ENCODE results near the gene SULT2B1. TPM values are rescaled to one million over a fixed set of nuclear protein-coding genes. Genes with fewer than 3 reads are reported as not detected.

The SULT2B1 gene
- total and polyA plus RNA-seq, 7 donors = 0.06 to 0.23 TPM; not detected in 5

DNA sequence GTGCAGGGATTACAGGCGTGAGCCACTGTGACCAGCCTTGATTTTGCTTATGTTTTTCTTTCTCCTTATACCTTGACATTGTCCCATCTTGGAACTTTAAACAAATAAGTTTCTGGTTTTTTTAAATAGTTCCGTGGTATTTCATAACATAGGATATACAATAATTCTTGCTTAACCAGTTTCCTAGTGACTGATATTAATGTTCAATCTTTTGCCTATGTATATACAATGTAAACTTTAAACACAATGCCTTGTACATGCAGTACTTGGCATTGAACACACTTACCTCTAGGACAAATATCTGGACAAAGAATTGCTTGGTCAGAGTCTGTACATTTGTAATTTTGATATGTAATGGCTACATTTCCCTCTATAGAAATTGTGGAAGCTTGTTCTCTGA lies 30.2 kb downstream of the SULT2B1 start:
- Histone ChIP-seq H3K27me3 (ENCODE audit: insufficient read depth in 3 of 3, low read length in 2 of 3) (no peaks in the 10 kb centered on the region), H3K9me3 (no peaks in the 10 kb centered on the region), H3K4me1 (peaks cover 5% of the 10 kb centered on the region), H3K4me3 (no peak overlapping the region), H3K36me3 (ENCODE audit: insufficient read depth in 1 of 2, low read depth in 1 of 2) (no peaks in the 10 kb centered on the region), H3K27ac (no peak overlapping the region)
- intact Hi-C loops (cut with DNase I) = loop anchor here (5.0 to 10.0 kb wide), 4 partner anchors 70 to 267 kb away; partner anchors contain the start of genes EMP3 (in 1 of the 2) and LMTK3 (in 1 of the 2)
- DNase-seq (no peak), ATAC-seq (no peak)
- WGBS, 3 donors = 84 to 89% (median 85%) methylated on average over 2 of the region's 2 CpGs
- TF ChIP-seq, protein P1, sequence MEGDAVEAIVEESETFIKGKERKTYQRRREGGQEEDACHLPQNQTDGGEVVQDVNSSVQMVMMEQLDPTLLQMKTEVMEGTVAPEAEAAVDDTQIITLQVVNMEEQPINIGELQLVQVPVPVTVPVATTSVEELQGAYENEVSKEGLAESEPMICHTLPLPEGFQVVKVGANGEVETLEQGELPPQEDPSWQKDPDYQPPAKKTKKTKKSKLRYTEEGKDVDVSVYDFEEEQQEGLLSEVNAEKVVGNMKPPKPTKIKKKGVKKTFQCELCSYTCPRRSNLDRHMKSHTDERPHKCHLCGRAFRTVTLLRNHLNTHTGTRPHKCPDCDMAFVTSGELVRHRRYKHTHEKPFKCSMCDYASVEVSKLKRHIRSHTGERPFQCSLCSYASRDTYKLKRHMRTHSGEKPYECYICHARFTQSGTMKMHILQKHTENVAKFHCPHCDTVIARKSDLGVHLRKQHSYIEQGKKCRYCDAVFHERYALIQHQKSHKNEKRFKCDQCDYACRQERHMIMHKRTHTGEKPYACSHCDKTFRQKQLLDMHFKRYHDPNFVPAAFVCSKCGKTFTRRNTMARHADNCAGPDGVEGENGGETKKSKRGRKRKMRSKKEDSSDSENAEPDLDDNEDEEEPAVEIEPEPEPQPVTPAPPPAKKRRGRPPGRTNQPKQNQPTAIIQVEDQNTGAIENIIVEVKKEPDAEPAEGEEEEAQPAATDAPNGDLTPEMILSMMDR (IDR thresholded peaks at IDR 0.05) = no peak

DNA sequence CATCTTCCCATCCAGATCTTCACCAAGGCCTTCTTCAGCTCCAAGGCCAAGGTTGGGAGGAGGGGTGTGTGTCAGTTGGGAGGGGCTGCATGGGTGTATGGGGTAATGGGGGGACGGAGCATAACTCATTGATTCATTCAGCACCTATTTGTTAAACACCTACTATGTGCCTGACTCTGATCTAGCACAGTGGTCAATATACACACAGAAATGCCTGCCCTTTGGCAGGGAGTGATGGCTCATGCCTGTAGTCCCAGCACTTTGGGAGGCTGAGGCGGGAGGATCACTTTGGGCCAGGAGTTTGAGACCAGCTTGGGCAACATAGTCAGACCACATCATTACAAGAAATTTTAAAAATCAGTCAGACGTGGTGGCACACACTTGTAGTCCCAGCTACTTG lies 35.4 kb downstream of the SULT2B1 start:
- Histone ChIP-seq H3K4me1 (peaks cover 5% of the 10 kb centered on the region), H3K27me3 (ENCODE audit: insufficient read depth in 3 of 3, low read length in 2 of 3) (no peaks in the 10 kb centered on the region), H3K4me3 (no peak overlapping the region), H3K36me3 (ENCODE audit: insufficient read depth in 1 of 2, low read depth in 1 of 2) (no peaks in the 10 kb centered on the region), H3K9me3 (no peaks in the 10 kb centered on the region), H3K27ac (no peak overlapping the region)
- no peak for ATAC-seq
- DNase-seq = no peak
- TF ChIP-seq, protein P1 (IDR thresholded peaks at IDR 0.05) = no peak
- intact Hi-C loops (cut with DNase I) = loop anchor here (2.0 to 10.0 kb wide), 4 partner anchors 99 to 273 kb away; partner anchors contain the start of gene EMP3 (in 1 of the 2)
- 89 to 98% (median 91%) methylated on average over 3 of the region's 3 CpGs for WGBS, 3 donors

DNA sequence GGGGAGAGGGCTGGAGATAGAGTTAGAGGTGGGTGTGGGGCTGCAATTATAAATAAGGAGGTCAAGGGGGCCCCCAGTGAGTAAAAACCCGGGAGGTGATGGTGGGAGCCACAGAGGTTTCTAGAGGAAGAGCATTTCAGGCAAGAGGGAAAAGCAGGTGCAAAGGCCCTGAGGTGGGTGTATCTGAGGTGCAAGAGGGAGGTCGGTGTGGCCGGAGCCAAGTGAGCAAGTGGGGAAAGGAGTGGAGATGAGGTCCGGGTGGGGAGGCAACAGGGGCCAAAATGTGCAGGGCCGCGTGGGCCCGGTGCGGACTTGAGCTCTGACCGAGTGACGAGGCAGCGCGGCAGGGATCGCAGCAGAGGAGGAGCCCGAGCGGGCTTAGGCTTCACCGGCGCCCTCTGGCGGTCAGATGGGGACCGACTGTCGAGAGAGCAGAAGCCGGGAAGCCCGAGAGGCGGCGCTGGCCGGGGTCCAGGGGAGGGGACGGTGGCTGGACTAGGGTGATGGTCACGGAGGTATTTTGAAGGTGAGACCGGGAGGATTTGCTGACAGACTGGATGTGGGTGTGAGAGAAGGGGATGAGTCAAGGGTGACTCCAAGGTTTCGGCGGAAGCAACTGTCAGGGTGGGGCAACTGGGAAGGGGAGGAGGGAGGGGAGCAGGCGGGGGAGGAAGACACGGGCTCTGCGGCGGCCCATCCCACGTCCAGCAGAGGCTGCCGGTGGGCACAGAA lies 36.9 kb downstream of the SULT2B1 start:
- Histone ChIP-seq H3K4me3 (peak overlapping the region; percentile 60), H3K27me3 (ENCODE audit: insufficient read depth in 3 of 3, low read length in 2 of 3) (no peaks in the 10 kb centered on the region), H3K4me1 (peaks cover 4% of the 10 kb centered on the region), H3K27ac (peak overlapping the region; percentile 41), H3K9me3 (no peaks in the 10 kb centered on the region), H3K36me3 (ENCODE audit: insufficient read depth in 1 of 2, low read depth in 1 of 2) (no peaks in the 10 kb centered on the region)
- 4 to 5% (median 4%) methylated on average over 35 to 36 of the region's 36 CpGs for WGBS, 3 donors
- ATAC-seq (peak; percentile 81 to 86 (median 85)), DNase-seq (peak; percentile 93 to 95)
- TF ChIP-seq, protein P1 (IDR thresholded peaks at IDR 0.05) = peak; percentile 90
- intact Hi-C loops (cut with DNase I) = loop anchor here (5.0 to 10.0 kb wide), 3 partner anchors 257 to 274 kb away; partner anchors contain the start of gene EMP3 (in 1 of the 2)

DNA sequence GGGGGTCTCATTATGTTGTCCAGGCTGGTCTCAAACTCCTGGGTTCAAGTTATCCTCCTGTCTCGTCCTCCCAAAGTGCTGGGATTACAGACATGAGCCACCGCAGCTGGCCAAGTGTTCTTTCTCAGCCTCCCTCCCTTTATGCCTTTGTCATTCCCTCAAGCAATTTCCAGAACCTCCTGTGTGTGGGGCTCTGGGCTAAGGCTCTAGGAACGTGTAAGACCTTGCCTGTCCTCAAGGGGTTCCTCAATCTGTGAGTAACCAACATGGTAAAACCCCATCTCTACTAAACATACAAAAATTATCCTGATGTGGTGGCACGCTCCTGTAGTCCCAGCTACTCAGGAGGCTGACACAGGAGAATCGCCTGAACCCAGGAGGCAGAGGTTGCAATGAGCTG lies 39.0 kb downstream of the SULT2B1 start:
- Histone ChIP-seq H3K9me3 (no peaks in the 10 kb centered on the region), H3K36me3 (ENCODE audit: insufficient read depth in 1 of 2, low read depth in 1 of 2) (no peaks in the 10 kb centered on the region), H3K4me1 (no peaks in the 10 kb centered on the region), H3K27ac (no peak overlapping the region), H3K27me3 (ENCODE audit: insufficient read depth in 3 of 3, low read length in 2 of 3) (no peaks in the 10 kb centered on the region), H3K4me3 (no peak overlapping the region)
- intact Hi-C loops (cut with DNase I) = no loop called here
- ATAC-seq = no peak
- WGBS, 3 donors = 79 to 86% (median 83%) methylated on average over 5 of the region's 5 CpGs
- no peak for DNase-seq
- TF ChIP-seq, protein P1 (IDR thresholded peaks at IDR 0.05) = no peak
